NB4 (cell line): ENCODE data around the gene GIPC2.

Experiments
- DNase-seq: peaks from one replicate; pipeline ENCODE4 v3.0.0; 2010; ENCODE audit warnings: low read depth
- H3K4me3 ChIP-seq: one replicate; pipeline ENCODE4 v1.5.1; 2011; ENCODE audit warnings: mild to moderate bottlenecking, low read depth, low read length, moderate library complexity
- MYC ChIP-seq: IDR thresholded peaks from 2 replicates; pipeline ENCODE4 v1.6.1; 2011; ENCODE audit warnings: low read depth, low read length
- POLR2A ChIP-seq: IDR thresholded peaks from 2 replicates; pipeline ENCODE4 v1.6.1; 2011; ENCODE audit warnings: mild to moderate bottlenecking; ENCODE audit not compliant: insufficient read length; ENCODE audit errors: extremely low read depth
- TF ChIP-seq, protein P1 (sequence below): IDR thresholded peaks from one replicate; pipeline ENCODE4 v1.5.1; 2012; ENCODE audit warnings: low read depth, low read length
- TF ChIP-seq, protein P2 (sequence below): IDR thresholded peaks from 2 replicates; pipeline ENCODE4 v1.6.1; 2011; ENCODE audit warnings: low read depth, low read length

GIPC2 gene

GRCh38 chr1:78004719-78005447 lies 40.9 kb upstream of the GIPC2 start, which contains the start of gene DNAJB4:
TSS of gene DNAJB4 (plus strand) at chr1:78004939. CDS start at chr1:78005111, 172 bp downstream.
- peak; percentile 95 for DNase-seq
- peak within 1 kb of the TSS; percentile 87 for H3K4me3 ChIP-seq

GRCh38 chr1:78005448-78005722 lies 40.4 kb upstream of the GIPC2 start:
- TF ChIP-seq, protein P1, sequence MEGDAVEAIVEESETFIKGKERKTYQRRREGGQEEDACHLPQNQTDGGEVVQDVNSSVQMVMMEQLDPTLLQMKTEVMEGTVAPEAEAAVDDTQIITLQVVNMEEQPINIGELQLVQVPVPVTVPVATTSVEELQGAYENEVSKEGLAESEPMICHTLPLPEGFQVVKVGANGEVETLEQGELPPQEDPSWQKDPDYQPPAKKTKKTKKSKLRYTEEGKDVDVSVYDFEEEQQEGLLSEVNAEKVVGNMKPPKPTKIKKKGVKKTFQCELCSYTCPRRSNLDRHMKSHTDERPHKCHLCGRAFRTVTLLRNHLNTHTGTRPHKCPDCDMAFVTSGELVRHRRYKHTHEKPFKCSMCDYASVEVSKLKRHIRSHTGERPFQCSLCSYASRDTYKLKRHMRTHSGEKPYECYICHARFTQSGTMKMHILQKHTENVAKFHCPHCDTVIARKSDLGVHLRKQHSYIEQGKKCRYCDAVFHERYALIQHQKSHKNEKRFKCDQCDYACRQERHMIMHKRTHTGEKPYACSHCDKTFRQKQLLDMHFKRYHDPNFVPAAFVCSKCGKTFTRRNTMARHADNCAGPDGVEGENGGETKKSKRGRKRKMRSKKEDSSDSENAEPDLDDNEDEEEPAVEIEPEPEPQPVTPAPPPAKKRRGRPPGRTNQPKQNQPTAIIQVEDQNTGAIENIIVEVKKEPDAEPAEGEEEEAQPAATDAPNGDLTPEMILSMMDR, result no peak
- TF ChIP-seq, protein P2, sequence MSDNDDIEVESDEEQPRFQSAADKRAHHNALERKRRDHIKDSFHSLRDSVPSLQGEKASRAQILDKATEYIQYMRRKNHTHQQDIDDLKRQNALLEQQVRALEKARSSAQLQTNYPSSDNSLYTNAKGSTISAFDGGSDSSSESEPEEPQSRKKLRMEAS, result no peak
- TF ChIP-seq MYC, result no peak
- TF ChIP-seq POLR2A, result no peak
- no peak for DNase-seq
- H3K4me3 ChIP-seq, result peak overlapping the region; percentile 87

More at GRCh38 chr1:78004719-78005447, 40.9 kb upstream of the GIPC2 start, which contains the start of gene DNAJB4:
- TF ChIP-seq, protein P1, result no peak
- peak; percentile 29 for TF ChIP-seq POLR2A

DNA sequence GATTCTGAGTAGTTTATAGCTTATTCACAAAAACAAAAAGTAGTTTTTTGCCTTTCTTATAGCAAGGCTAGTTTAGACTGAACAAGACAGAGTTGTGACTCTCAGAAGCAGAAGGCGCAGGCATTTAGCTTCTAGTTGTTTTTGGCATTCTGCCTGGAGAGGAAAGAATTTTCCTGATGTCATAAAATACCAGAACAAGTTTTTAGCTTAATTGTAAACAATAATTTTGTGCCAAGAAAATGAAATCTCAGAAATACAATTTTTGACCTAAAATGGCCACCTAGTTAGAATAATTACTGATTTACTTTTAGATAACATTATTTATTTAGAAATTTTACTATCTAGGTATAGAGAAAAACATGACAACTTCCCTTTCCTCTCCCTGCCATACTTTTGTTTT lies 40.0 kb upstream of the GIPC2 start:
- TF ChIP-seq MYC (no peak), POLR2A (no peak)
- TF ChIP-seq, protein P1, result no peak
- TF ChIP-seq, protein P2, result no peak
- peak; percentile 38 for DNase-seq

GRCh38 chr1:78006521-78006920 lies 39.2 kb upstream of the GIPC2 start:
- H3K4me3 ChIP-seq, result peak overlapping the region; percentile 87
- no peak for DNase-seq
- TF ChIP-seq, protein P1, result no peak
- TF ChIP-seq POLR2A (no peak), MYC (no peak)
- TF ChIP-seq, protein P2, result no peak

More for the DNA sequence above, 40.0 kb upstream of the GIPC2 start:
- peak overlapping the region; percentile 87 for H3K4me3 ChIP-seq

DNA sequence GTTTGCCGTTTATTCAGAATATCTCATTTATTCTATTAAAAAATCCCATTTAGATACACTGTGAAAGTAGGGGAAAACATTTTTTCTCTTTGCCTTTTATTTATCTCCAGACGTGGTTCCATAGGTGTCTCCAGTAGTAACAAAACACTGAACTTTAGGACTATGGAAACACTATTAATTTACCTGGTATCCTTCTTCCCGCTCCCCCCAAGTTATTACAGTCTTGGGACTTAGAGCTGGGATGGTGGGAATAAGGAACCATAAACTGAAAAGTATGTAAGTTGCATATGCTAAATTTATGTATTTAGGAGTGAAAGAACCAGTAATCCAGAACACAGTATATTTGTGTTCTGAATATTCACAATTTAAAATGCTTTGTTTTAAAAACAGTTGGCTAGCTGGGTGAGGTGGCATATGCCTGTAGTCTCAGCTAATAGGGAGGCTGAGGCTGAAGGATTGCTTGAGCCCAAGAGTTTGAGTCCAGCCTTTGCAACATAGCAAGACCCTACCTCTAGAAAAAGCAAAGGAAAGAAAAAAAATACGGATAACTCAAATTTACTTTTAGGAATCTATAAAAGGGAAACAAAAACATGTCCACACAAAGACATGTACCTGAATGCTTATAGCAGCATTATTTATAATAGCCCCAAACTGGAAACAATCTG lies 38.0 kb upstream of the GIPC2 start:
- no peak for DNase-seq
- peak overlapping the region; percentile 29 for H3K4me3 ChIP-seq
- TF ChIP-seq MYC (no peak), POLR2A (no peak)
- TF ChIP-seq, protein P1, result no peak
- TF ChIP-seq, protein P2, result no peak
